DMS114 treated with DMSO at 0.1 percent for 48 hours (cell line): ENCODE results near the gene PDZD7.

Experiments used
- DNase-seq: peaks from one replicate; lab custom pipeline; 2025; ENCODE audit not compliant: unreplicated experiment; lab: John Stamatoyannopoulos, UW

Gene PDZD7

GRCh38 chr10:101005361-101005760 lies 25.6 kb downstream of the PDZD7 start:
- DNase-seq, result no peak

DNA sequence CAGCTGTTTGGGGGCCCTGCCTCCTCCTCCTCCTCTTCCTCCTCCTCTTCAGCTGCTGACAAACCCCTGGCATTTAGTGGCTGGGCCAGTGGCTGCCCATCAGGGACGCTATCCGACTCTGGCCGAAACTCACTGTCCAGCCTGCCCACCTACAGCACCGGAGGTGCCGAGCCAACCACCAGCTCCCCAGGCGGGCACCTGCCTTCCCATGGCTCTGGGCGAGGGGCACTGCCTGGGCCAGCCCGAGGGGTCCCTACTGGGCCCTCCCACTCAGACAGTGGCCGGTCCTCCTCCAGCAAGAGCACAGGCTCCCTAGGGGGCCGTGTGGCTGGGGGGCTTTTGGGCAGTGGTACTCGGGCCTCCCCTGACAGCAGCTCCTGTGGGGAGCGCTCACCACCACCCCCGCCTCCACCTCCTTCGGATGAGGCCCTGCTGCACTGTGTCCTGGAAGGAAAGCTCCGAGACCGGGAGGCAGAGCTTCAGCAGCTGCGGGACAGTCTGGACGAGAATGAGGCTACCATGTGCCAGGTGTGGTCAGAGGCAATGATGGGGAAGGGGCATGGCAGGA lies 27.2 kb downstream of the PDZD7 start:
- no peak for DNase-seq

DNA sequence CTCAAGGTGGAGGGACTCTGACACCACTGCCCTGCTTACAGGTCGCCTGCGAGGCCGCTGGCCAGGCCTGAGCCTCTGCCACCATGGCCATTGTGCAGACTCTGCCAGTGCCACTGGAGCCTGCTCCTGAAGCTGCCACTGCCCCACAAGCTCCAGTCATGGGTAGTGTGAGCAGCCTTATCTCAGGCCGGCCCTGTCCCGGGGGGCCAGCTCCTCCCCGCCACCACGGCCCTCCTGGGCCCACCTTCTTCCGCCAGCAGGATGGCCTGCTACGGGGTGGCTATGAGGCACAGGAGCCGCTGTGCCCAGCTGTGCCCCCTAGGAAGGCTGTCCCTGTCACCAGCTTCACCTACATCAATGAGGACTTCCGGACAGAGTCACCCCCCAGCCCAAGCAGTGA lies 28.5 kb downstream of the PDZD7 start:
- DNase-seq, result no peak

GRCh38 chr10:101001659-101002035 lies 29.3 kb downstream of the PDZD7 start:
- no peak for DNase-seq

DNA sequence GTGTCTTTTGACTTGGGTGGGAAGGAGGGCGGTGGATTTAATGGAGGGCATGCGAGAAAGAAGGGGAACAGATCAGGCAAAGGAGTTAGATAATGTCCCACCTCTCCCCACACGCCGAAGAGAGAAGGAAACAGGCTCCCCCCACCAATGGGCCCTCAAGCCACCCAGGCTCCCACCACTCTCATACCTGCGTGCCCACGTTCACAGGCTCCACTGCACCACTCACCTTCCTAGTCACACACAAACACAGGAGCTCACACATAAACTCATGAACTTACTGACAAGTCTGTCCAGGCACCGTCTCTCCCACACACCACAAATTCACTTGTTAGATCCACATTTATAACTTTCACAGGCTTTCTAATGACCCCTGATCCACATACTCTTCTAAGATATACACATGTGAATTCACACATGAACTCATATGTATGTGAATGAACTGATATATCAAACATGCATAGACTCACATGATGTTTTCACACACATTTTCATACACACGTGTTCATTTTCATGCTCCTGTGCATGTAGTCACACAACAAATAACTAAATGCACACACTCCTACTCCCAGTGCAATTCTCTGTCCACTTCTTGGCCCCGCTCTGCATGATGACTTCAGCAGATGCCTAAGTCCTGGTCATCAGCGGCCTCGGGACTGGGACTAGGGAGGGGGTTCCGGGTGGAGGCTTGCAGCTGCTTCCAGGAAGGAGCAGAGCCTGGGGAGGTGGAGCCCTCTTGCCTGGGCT lies 29.8 kb downstream of the PDZD7 start:
- DNase-seq, result no peak

DNA sequence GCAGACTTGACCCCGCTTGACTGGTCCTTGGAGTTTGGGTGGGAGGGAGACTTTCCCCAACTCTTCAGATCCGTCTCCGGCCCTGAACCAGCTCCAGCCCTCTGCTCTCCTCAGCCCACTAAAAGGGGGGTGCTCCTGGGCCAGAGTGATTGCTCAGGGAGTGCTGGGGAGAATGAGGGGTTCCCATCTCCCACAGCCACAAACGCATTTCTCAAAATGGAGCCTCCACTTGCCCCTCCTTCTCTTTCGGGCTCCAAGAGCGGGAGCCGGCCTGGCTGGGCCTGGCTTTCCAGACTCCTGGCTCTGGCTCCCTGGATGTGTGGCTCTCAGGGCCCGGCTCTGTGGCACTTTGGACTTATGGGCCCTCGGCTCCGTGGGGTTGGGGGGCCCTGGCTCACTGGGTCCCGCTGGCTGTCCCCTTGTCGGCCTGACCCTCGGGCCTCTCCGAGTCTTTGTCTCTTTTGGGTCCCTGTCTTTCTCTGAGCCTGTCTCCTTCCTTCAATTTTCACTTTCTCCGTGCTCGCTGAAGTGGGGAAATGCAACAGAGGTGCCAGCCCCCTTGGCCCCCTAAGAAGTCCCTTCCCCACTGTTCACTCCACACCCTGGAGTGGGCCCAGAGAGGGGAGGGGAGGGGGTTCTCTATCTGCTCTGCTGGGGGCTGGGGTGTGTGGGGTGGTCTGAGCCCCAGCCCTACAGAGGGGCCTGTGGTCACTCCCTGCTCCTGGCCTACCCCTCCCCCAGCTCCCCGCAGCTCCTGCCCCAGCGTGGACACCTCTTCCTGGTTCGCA lies 30.6 kb downstream of the PDZD7 start:
- DNase-seq, result no peak

- DNase-seq, result no peak
Measured at GRCh38 chr10:100999742-101000126, 31.2 kb downstream of the PDZD7 start, which contains the start of gene LZTS2. Gene LZTS2 (plus strand): TSS chr10:100999808. CDS start chr10:101002539, 2,731 bp downstream.

- peak; percentile 21 for DNase-seq
Measured at GRCh38 chr10:100998991-100999741, 31.8 kb downstream of the PDZD7 start.

DNA sequence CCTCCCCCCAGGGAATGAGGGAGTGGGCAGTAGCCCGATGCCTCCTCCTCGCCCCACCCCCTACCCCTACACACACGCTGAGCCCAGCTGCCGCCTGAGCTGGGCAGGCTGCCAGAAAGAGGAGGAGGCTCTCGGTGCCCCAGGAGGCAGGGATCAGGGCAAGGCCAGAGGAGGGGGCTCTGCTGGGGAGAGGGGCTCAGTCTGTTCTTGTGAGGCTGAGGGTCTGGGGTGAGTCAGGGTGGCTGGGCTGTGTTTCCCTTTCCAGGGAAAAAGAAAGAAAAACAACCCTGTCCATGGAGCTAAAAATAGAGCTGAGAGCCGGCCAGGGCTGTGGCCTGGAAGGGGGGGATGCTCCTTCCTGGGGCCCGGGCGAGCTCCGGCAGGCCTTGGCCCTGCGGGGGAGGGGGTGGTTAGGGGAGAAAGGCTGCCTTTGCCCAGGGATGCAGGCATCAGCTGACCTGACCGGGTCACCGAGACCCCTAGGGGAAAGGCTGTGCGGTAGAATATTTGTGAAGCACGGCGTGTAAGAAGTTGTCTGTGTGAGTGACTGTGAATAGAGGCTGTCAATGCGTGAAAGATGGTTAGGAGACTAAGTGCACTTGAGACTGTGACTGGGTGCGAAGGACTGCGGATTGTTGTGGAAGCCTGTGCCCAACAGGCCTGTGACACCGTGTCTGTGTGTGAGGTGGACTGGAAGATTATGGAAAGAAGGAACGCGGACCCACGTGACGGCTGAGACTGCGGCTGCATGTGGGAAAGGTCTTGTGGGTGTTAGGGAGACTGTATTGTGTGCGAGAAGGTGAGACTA lies 32.5 kb downstream of the PDZD7 start:
- peak; percentile 46 for DNase-seq

DNA sequence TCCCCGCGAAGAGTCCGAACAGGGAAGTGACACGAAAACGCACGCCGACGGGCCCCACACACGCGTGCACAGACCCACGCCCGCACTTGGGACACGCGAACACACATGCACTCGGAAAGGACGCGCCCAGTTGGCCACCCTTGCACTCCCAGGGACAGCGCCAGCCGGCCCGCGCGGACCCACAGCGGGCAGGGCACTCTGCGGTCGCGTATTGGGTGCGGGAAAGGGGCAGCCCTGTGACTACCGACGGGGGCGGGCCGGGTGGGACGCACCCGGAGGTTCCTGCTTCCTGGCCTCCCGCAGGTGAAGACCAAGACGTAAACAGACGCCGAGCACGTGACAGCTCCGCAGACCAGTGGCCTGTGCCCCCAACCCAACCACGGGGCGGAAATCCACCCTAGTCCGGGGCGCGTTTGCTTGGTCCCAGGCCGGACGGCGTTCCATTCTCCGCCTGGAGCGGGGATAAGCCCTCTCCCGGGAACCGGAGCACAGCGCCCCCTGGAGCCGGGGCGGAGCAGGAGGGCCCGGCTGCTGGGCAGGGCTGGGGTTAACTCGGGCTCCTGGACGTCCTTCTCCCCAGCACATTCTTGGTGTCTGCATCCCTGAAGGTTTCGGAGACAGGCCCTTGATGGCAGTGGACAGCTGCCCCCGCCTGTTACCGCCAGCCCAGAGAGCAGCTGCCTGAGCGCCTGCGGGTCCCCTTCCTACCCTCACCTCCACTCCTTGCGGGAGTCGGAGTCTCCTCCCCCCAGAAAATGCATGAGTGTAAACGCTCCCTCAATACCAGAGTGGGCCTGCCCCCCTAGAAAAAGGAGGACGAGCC lies 33.4 kb downstream of the PDZD7 start:
- DNase-seq, result peak; percentile 62

DNA sequence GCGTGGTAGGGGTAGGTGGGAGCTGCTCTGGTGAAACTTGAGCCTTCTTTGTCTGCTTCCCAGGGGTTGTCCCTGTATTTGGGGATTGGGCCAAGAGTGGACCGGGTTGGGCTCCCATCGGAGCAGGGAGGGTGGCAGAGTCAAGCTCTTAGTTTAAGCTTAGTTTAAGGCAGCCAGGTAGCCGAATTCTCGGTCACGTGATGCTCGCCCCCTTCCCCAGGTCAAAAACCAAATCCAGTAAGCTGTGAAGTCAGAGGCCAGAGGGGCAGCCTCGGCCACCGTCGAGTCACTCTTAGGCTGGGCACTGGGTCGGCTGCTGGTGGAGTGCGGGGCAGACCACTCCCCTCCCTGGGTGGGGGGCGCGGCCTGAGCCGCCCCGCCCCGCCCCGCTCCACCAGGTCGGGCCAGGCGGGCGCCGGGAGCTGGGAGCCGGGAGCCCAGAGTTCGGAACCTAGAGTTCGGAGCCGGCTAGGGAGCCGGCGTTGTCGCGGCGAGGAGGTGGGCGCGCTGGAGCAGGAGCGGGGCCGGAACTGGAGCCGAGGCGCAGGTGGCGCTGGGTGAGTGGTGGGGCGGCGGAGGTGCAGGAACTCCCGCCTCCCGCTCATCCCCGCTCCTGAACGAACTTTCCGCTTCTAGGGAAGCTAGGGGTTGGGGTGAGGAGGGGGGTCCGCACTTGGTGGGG lies 34.1 kb downstream of the PDZD7 start:
- DNase-seq, result peak; percentile 31

DNA sequence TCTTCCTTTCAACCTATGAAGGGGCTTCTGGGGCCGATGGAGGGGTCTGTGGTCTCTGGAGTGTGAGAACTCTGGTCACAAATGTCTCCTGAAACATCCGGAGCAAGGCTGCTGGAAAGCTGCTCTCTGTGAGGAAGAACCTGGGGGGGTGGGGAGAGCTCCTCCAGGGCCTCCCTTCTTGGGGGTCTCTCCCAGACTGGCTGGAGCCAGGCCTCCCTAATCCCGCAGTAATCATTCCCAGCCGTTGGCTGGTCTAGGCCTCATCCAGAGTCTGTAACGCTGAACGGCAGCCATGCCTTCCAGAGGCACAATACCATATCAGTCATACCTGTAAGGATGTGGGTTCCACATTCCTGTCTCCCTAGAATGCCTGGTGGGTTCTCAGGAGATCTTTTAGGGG lies 35.7 kb downstream of the PDZD7 start:
- no peak for DNase-seq

DNA sequence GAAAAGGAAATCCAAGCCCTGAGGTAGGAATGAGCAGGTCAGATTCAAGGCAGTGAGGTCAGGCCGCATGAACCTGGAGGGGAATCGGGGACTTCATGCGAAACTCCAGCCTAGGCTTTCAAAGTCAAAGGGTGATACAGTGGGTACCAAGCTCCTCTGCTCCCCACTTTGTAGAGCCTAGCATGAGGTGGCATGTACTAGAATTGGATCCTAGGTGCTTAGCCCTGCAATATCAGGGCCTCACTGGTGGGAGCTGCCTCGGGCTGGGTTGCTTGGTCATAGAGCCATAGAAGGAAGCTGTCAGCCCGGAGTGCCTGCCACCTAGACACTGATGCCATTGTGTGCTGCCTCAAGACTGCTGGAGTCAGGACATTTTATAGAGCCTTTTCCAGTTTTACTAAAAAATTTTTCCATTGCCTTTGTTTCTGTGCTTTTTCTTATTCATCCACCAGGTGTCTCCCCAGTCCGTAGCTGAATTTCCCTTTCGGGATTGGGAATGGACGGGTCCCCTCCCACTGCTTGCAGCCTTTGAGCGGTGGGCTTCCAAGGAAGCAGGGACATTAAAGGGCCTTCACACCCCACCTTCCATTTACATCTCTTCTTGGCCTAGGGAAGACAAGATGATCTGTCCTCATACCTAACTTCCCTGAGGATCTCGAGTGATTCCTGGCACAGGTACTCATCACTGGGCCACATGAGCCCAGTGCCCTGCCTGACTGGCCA lies 36.8 kb downstream of the PDZD7 start:
- peak; percentile 60 for DNase-seq

- no peak for DNase-seq
Measured at GRCh38 chr10:100989088-100989487, 41.8 kb downstream of the PDZD7 start.

- DNase-seq, result no peak
Measured at GRCh38 chr10:100988166-100988565, 42.8 kb downstream of the PDZD7 start.

DNA sequence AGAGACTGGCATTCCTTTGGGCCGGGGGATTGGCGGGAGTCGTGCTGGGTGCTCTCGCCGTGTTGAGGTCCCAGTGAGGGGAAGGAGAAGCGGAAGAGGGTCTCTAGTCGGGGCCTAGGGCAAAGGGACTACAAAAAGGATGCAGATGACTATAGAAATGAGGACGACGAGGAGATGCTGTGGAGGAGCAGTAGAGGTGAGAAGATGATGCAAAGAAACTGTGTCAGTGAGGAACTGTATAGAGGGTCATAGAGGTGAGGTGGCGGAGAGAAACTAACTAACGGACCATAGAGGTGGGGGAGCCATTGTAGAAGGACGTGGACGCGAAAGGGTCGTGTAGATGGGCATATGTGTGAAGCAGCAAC lies 43.3 kb downstream of the PDZD7 start:
- DNase-seq, result no peak

GRCh38 chr10:100986952-100987684 lies 43.8 kb downstream of the PDZD7 start, which contains the start of the genes MRPL43 and TWNK:
Gene MRPL43 (minus strand): TSS chr10:100987497. CDS start chr10:100987443, 54 bp downstream.
Gene TWNK (plus strand): TSS chr10:100987543. CDS start chr10:100988211, 668 bp downstream.
- peak; percentile 82 for DNase-seq

- no peak for DNase-seq
Measured at GRCh38 chr10:100986623-100986951, 44.3 kb downstream of the PDZD7 start.
